ENCODE measurements around the gene SSTR3. TPM values are rescaled to one million over a fixed set of nuclear protein-coding genes. Genes with fewer than 3 reads are reported as not detected.

The SSTR3 gene
- total and polyA plus RNA-seq, 2 experiments from 2014 or later, result not detected

DNA sequence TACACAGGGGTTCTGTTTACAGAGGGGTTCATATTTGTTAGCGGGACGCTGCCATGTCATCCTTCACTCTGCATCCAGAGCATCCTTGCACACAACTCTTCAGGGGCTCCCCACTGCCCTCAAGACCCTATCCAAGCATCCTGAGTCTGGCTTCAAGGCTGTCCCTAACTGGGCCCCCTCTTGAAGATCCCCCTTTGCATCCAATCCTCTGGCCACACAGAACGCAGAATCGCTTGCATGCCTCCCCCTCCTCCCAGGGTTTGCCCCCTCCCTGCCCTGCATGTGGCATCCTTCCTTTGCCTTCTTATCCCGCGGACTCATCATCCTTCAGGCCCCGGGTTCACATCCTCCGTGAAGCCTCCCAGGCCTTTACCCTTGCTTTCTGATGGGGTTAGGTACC is 42.9 kb downstream of the SSTR3 start:
- Histone ChIP-seq H3K4me1 (ENCODE audit: insufficient read depth) (no peaks in the 10 kb centered on the region), H3K9ac (no peak overlapping the region), H3K9me2 (ENCODE audit: insufficient read depth) (no peaks in the 10 kb centered on the region), H4K20me1 (ENCODE audit: insufficient read depth) (no peaks in the 10 kb centered on the region), H3F3A (ENCODE audit: insufficient read depth) (peaks cover 5% of the 10 kb centered on the region; the same call in 1 of the 2 replicates), H3K4me2 (ENCODE audit: unreplicated experiment) (no peak overlapping the region), H3K27me3 (replicated peaks; ENCODE audit: insufficient read depth) (no peaks in the 10 kb centered on the region; the same call in 1 of the 2 replicates), H3K4me3 (no peak overlapping the region), H3K79me2 (ENCODE audit: insufficient read depth) (no peaks in the 10 kb centered on the region), H2AFZ (no peak overlapping the region), H3K36me3 (ENCODE audit: low read depth) (no peaks in the 10 kb centered on the region), H3K27ac (no peak overlapping the region), H3K9me3 (ENCODE audit: low read depth) (no peaks in the 10 kb centered on the region)
- in situ Hi-C loops (cut with MboI), result no loop called here
- no peak for DNase-seq
- WGBS, 2 experiments (ENCODE audit: low coverage in 1 of 2, low lambda C conversion rate in 2 of 2, missing lambda C conversion rate in 2 of 2), result 89 to 91% methylated on average over 8 of the region's 8 CpGs
- TF ChIP-seq EZH2phosphoT487 (IDR thresholded peaks at IDR 0.05; ENCODE audit: insufficient read depth, low read depth) (no peak), EZH2 (IDR thresholded peaks at IDR 0.05; ENCODE audit: insufficient read depth, poor library complexity, severe bottlenecking) (no peak)

DNA sequence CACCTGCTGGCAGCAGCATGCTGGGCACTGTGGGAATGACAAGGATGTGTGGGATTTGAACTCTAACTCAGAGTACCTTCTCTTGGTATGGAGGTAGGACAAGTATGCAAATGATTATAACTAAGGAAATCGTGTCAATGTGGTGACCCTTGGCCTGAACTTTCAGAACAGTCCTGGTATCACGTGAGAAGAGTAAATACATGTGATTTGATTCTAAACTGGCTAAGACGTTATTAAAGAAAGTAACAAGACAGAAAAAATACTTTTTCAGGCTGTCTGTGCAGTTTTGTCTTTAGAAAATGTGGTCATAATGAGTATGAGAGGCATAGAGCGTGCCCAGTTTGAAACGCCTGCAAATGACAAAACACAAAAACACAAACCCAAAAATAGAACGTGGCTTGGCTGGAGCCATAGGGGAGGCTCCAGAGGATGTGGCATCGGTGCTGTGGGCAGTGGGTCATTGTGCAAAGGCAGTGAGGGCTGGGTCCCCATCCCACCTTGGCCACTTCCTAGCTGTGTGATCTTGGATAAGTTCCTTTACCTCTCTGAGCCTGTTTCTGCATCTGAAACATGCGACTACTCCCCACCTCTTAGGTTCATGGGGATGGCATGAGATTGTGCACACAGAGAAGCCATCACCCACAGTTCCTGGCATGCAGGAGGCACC is 44.2 kb downstream of the SSTR3 start:
- Histone ChIP-seq H3K9me2 (ENCODE audit: insufficient read depth) (no peaks in the 10 kb centered on the region), H3K27me3 (replicated peaks; ENCODE audit: insufficient read depth) (no peaks in the 10 kb centered on the region; the same call in 1 of the 2 replicates), H3F3A (ENCODE audit: insufficient read depth) (no peaks in the 10 kb centered on the region), H3K4me2 (ENCODE audit: unreplicated experiment) (no peak overlapping the region), H3K27ac (no peak overlapping the region), H3K9ac (no peak overlapping the region), H4K20me1 (ENCODE audit: insufficient read depth) (no peaks in the 10 kb centered on the region), H3K79me2 (ENCODE audit: insufficient read depth) (no peaks in the 10 kb centered on the region), H3K4me3 (no peak overlapping the region), H3K4me1 (ENCODE audit: insufficient read depth) (no peaks in the 10 kb centered on the region), H3K9me3 (ENCODE audit: low read depth) (no peaks in the 10 kb centered on the region), H2AFZ (no peak overlapping the region), H3K36me3 (ENCODE audit: low read depth) (no peaks in the 10 kb centered on the region)
- in situ Hi-C loops (cut with MboI), result no loop called here
- TF ChIP-seq EZH2phosphoT487 (IDR thresholded peaks at IDR 0.05; ENCODE audit: insufficient read depth, low read depth) (no peak), EZH2 (IDR thresholded peaks at IDR 0.05; ENCODE audit: insufficient read depth, poor library complexity, severe bottlenecking) (no peak)
- WGBS, 2 experiments (ENCODE audit: low coverage in 1 of 2, low lambda C conversion rate in 2 of 2, missing lambda C conversion rate in 2 of 2), result 33 to 34% methylated on average over 8 of the region's 8 CpGs
- DNase-seq, result no peak

GRCh38 chr22:37167176-37167980 is 44.9 kb downstream of the SSTR3 start:
- H3K79me2 ChIP-seq (ENCODE audit: insufficient read depth), result no peaks in the 10 kb centered on the region
- in situ Hi-C loops (cut with MboI), result no loop called here

GRCh38 chr22:37166675-37167066 is 45.6 kb downstream of the SSTR3 start:
- Histone ChIP-seq H3K27me3 (replicated peaks; ENCODE audit: insufficient read depth) (no peaks in the 10 kb centered on the region; the same call in 1 of the 2 replicates), H4K20me1 (ENCODE audit: insufficient read depth) (no peaks in the 10 kb centered on the region), H3F3A (ENCODE audit: insufficient read depth) (no peaks in the 10 kb centered on the region), H3K9ac (no peak overlapping the region), H3K9me3 (ENCODE audit: low read depth) (no peaks in the 10 kb centered on the region), H3K4me1 (ENCODE audit: insufficient read depth) (no peaks in the 10 kb centered on the region), H3K4me2 (ENCODE audit: unreplicated experiment) (no peak overlapping the region), H3K4me3 (no peak overlapping the region), H2AFZ (no peak overlapping the region), H3K9me2 (ENCODE audit: insufficient read depth) (no peaks in the 10 kb centered on the region), H3K79me2 (ENCODE audit: insufficient read depth) (no peaks in the 10 kb centered on the region), H3K27ac (no peak overlapping the region), H3K36me3 (ENCODE audit: low read depth) (no peaks in the 10 kb centered on the region)
- 7 to 10% methylated on average over 13 of the region's 13 CpGs for WGBS, 2 experiments (ENCODE audit: low coverage in 1 of 2, low lambda C conversion rate in 2 of 2, missing lambda C conversion rate in 2 of 2)
- in situ Hi-C loops (cut with MboI), result no loop called here
- no peak for TF ChIP-seq EZH2phosphoT487 (IDR thresholded peaks at IDR 0.05; ENCODE audit: insufficient read depth, low read depth)
- TF ChIP-seq EZH2 (IDR thresholded peaks at IDR 0.05; ENCODE audit: insufficient read depth, poor library complexity, severe bottlenecking), result no peak
- DNase-seq, result peak; percentile 80

More at GRCh38 chr22:37167176-37167980, 44.9 kb downstream of the SSTR3 start:
- no peak overlapping the region for H3K4me3 ChIP-seq
- H3F3A ChIP-seq (ENCODE audit: insufficient read depth), result no peaks in the 10 kb centered on the region
- H2AFZ ChIP-seq, result no peak overlapping the region
- no peak for DNase-seq
- H3K9me2 ChIP-seq (ENCODE audit: insufficient read depth), result no peaks in the 10 kb centered on the region
- no peak for TF ChIP-seq EZH2 (IDR thresholded peaks at IDR 0.05; ENCODE audit: insufficient read depth, poor library complexity, severe bottlenecking)
- 39 to 50% methylated on average over 15 to 17 of the region's 17 CpGs for WGBS, 2 experiments (ENCODE audit: low coverage in 1 of 2, low lambda C conversion rate in 2 of 2, missing lambda C conversion rate in 2 of 2)
- H3K36me3 ChIP-seq (ENCODE audit: low read depth), result no peaks in the 10 kb centered on the region
- no peak overlapping the region for H3K4me2 ChIP-seq (ENCODE audit: unreplicated experiment)
- H3K27me3 ChIP-seq (replicated peaks; ENCODE audit: insufficient read depth), result no peaks in the 10 kb centered on the region; the same call in 1 of the 2 replicates
- H3K27ac ChIP-seq, result no peak overlapping the region
- no peaks in the 10 kb centered on the region for H3K4me1 ChIP-seq (ENCODE audit: insufficient read depth)
- H3K9me3 ChIP-seq (ENCODE audit: low read depth), result no peaks in the 10 kb centered on the region
- no peaks in the 10 kb centered on the region for H4K20me1 ChIP-seq (ENCODE audit: insufficient read depth)
- no peak overlapping the region for H3K9ac ChIP-seq

Data from GM23248 (cell line).